Measurements from ENCODE around the gene CDHR3. TPM values are rescaled to one million over a fixed set of nuclear protein-coding genes. Genes with fewer than 3 reads are reported as not detected.
"Not testable (repeated sequence)": the region's sequence is repeated elsewhere in the genome, so short reads cannot be mapped to it uniquely, and the experiment has no call there.

Gene CDHR3
- total RNA-seq, 1 experiment from 2014 or later = 3.3 TPM

DNA sequence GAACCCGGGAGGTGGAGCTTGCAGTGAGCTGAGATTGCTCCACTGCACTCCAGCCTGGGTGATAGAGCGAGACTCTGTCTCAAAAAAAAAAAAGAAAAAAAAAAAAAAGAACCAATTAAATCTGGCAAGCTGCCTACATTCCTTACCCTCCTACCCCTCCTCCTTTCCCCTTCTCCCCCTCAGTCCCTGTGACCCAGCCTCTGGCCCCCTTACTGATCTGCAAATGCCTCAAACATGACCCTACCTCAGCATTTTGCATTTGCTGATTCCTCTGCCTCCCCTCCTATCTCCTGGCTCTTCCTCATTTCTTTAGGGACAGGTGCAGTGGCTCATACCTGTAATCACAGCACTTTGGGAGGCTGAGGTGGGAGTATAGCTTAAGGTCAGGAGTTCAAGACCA, 19.3 kb downstream of the CDHR3 start:
- TF ChIP-seq, protein P1, sequence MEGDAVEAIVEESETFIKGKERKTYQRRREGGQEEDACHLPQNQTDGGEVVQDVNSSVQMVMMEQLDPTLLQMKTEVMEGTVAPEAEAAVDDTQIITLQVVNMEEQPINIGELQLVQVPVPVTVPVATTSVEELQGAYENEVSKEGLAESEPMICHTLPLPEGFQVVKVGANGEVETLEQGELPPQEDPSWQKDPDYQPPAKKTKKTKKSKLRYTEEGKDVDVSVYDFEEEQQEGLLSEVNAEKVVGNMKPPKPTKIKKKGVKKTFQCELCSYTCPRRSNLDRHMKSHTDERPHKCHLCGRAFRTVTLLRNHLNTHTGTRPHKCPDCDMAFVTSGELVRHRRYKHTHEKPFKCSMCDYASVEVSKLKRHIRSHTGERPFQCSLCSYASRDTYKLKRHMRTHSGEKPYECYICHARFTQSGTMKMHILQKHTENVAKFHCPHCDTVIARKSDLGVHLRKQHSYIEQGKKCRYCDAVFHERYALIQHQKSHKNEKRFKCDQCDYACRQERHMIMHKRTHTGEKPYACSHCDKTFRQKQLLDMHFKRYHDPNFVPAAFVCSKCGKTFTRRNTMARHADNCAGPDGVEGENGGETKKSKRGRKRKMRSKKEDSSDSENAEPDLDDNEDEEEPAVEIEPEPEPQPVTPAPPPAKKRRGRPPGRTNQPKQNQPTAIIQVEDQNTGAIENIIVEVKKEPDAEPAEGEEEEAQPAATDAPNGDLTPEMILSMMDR (conservative IDR thresholded peaks at IDR 0.05) = no peak
- Histone ChIP-seq H2BK120ac (ENCODE audit: low read depth, low read length, poor library complexity, severe bottlenecking) (no peak overlapping the region), H2AFZ (ENCODE audit: low read length) (no peak overlapping the region), H3K56ac (ENCODE audit: insufficient read length, low read depth, low read length) (no peak overlapping the region), H4K8ac (replicated peaks; ENCODE audit: insufficient read length, low read depth, low read length) (no peak overlapping the region), H2BK20ac (ENCODE audit: low read depth, low read length, poor library complexity, severe bottlenecking) (no peak overlapping the region), H3K79me1 (ENCODE audit: insufficient read depth, low read depth, low read length, poor library complexity, severe bottlenecking) (no peaks in the 10 kb centered on the region), H3K4me1 (ENCODE audit: insufficient read depth, low read length) (peaks cover 3% of the 10 kb centered on the region), H3K14ac (ENCODE audit: insufficient read depth, low read length) (no peak overlapping the region), H3K79me2 (ENCODE audit: insufficient read depth, low read length) (no peaks in the 10 kb centered on the region), H4K91ac (ENCODE audit: insufficient read length, low read depth, low read length) (no peak overlapping the region), H3T11ph (ENCODE audit: low read length) (no peak overlapping the region), H3K4ac (ENCODE audit: low read depth, low read length) (no peak overlapping the region), H3K27ac (ENCODE audit: insufficient read length, low read depth, low read length) (no peak overlapping the region), H3K9me3 (ENCODE audit: control insufficient read depth, low read depth, low read length) (no peaks in the 10 kb centered on the region), H3K23ac (ENCODE audit: insufficient read length, low read depth, low read length) (no peak overlapping the region), H4K5ac (ENCODE audit: insufficient read length, low read depth, low read length) (no peak overlapping the region), H2BK15ac (ENCODE audit: low read depth, low read length) (no peak overlapping the region), H3K27me3 (ENCODE audit: insufficient read depth, low read length) (no peaks in the 10 kb centered on the region), H4K20me1 (ENCODE audit: control insufficient read depth, insufficient read depth, insufficient read length) (no peaks in the 10 kb centered on the region), H3K18ac (ENCODE audit: insufficient read length, low read depth, low read length) (no peak overlapping the region), H3K9ac (ENCODE audit: extremely low read depth, insufficient read length, low read length) (no peak overlapping the region), H3K4me2 (ENCODE audit: insufficient read depth, insufficient read length, low read length) (no peak overlapping the region), H2BK12ac (ENCODE audit: insufficient read length, low read depth, low read length) (no peak overlapping the region), H3K23me2 (ENCODE audit: insufficient read length, low read depth, low read length, poor library complexity, severe bottlenecking) (no peaks in the 10 kb centered on the region), H2BK5ac (ENCODE audit: insufficient read length, low read length) (no peak overlapping the region), H2AK5ac (ENCODE audit: insufficient read length, low read length) (no peak overlapping the region)
- DNase-seq = peak; percentile 49
- Mint-ChIP-seq H3K27ac (peak overlapping the region in 1 of 3 experiments; percentile 38; a peak in 1 of 7 replicates), H3K9me3 (no peaks in the 10 kb centered on the region; a peak in 1 of 5 replicates), H3K4me1 (peaks cover 52 to 56% of the 10 kb centered on the region in 2 experiments), H3K4me3 (no peak overlapping the region), H3K27me3 (ENCODE audit: low read depth) (no peaks in the 10 kb centered on the region; the same call in 1 of the 2 replicates), H3K36me3 (ENCODE audit: insufficient read depth in 1 of 3, low read depth in 3 of 3) (peaks cover 0 to 3% (median 0%) of the 10 kb centered on the region in 3 experiments; a peak in 1 of 7 replicates)
- no CpG with 5 or more reads among the region's 2 CpGs for WGBS (ENCODE audit: extremely low coverage, insufficient read length, low lambda C conversion rate)

DNA sequence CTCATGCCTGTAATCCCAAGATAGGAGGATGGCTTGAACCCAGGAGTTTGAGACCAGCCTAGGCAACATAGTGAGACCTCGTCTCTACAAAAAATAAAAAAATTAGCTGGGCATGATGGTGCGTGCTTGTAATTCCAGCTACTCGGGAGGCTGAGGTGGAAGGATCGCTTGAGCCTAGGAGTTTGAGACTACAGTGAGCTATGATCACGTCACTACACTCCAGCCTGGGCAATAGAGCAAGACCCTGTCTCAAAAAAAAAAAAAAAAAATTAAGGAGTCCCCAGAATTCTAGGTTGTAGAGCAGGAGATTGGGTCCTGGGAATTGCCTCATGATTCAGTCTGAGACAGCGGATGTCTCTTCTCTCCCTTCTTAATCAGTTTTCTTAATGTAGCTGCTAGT, 21.7 kb downstream of the CDHR3 start:
- H3K9me3 Mint-ChIP-seq = not testable (repeated sequence)

More for the DNA sequence above, 21.7 kb downstream of the CDHR3 start:
- Mint-ChIP-seq H3K4me1 (peaks cover 68 to 71% of the 10 kb centered on the region in 2 experiments), H3K4me3 (peak overlapping the region in 1 of 2 experiments; percentile 55; a peak in 1 of 5 replicates), H3K27ac (peak overlapping the region in 1 of 3 experiments; percentile 54; a peak in 1 of 7 replicates)
- H3K27me3 Mint-ChIP-seq (ENCODE audit: low read depth); H2BK15ac ChIP-seq (ENCODE audit: low read depth, low read length); H2BK120ac ChIP-seq (ENCODE audit: low read depth, low read length, poor library complexity, severe bottlenecking); H3K27me3 ChIP-seq (ENCODE audit: insufficient read depth, low read length); H2BK5ac ChIP-seq (ENCODE audit: insufficient read length, low read length); H3T11ph ChIP-seq (ENCODE audit: low read length); H4K8ac ChIP-seq (replicated peaks; ENCODE audit: insufficient read length, low read depth, low read length); H2AFZ ChIP-seq (ENCODE audit: low read length); H3K9ac ChIP-seq (ENCODE audit: extremely low read depth, insufficient read length, low read length); H3K56ac ChIP-seq (ENCODE audit: insufficient read length, low read depth, low read length); H3K36me3 Mint-ChIP-seq (ENCODE audit: insufficient read depth in 1 of 3, low read depth in 3 of 3); H4K91ac ChIP-seq (ENCODE audit: insufficient read length, low read depth, low read length); H3K23ac ChIP-seq (ENCODE audit: insufficient read length, low read depth, low read length); H3K14ac ChIP-seq (ENCODE audit: insufficient read depth, low read length); H2BK20ac ChIP-seq (ENCODE audit: low read depth, low read length, poor library complexity, severe bottlenecking); H3K79me1 ChIP-seq (ENCODE audit: insufficient read depth, low read depth, low read length, poor library complexity, severe bottlenecking); H4K5ac ChIP-seq (ENCODE audit: insufficient read length, low read depth, low read length); H4K20me1 ChIP-seq (ENCODE audit: control insufficient read depth, insufficient read depth, insufficient read length); H2AK5ac ChIP-seq (ENCODE audit: insufficient read length, low read length); H3K4me2 ChIP-seq (ENCODE audit: insufficient read depth, insufficient read length, low read length); H3K18ac ChIP-seq (ENCODE audit: insufficient read length, low read depth, low read length); H2BK12ac ChIP-seq (ENCODE audit: insufficient read length, low read depth, low read length); H3K79me2 ChIP-seq (ENCODE audit: insufficient read depth, low read length); DNase-seq; H3K23me2 ChIP-seq (ENCODE audit: insufficient read length, low read depth, low read length, poor library complexity, severe bottlenecking); H3K9me3 ChIP-seq (ENCODE audit: control insufficient read depth, low read depth, low read length); H3K27ac ChIP-seq (ENCODE audit: insufficient read length, low read depth, low read length); H3K4ac ChIP-seq (ENCODE audit: low read depth, low read length): not testable (repeated sequence)
- no CpG with 5 or more reads among the region's 6 CpGs for WGBS (ENCODE audit: extremely low coverage, insufficient read length, low lambda C conversion rate)
- peaks cover 15% of the 10 kb centered on the region for H3K4me1 ChIP-seq (ENCODE audit: insufficient read depth, low read length)

Data from H9 (cell line).